Occipital lobe (tissue), 2 donors: ENCODE measurements around the gene C4orf50. TPM values are rescaled to one million over a fixed set of nuclear protein-coding genes. Genes with fewer than 3 reads are reported as not detected.

Experiments used
- DNase-seq: peaks from one replicate; lab custom pipeline; 2025; lab: John Stamatoyannopoulos, UW
- total RNA-seq: library from RNA; depleted of rRNA; stranded (reverse); fragments of >200 nt; gene quantifications from one replicate; pipeline ENCODE4 v1.2.3, GENCODE V29; 2014

Gene C4orf50
- total RNA-seq, 1 donor from 2014 or later = 17.0 TPM

- DNase-seq = no peak
Measured at GRCh38 chr4:5922556-5922955, 95.7 kb downstream of the C4orf50 start.

GRCh38 chr4:5921981-5922380 is 96.2 kb downstream of the C4orf50 start:
- no peak for DNase-seq

- peak; percentile 45 for DNase-seq
Measured at GRCh38 chr4:5921101-5921980, 96.9 kb downstream of the C4orf50 start.

- no peak for DNase-seq
Measured at GRCh38 chr4:5919571-5919970, 98.7 kb downstream of the C4orf50 start.

- no peak for DNase-seq
Measured at GRCh38 chr4:5919044-5919443, 99.2 kb downstream of the C4orf50 start.

- DNase-seq = no peak
Measured at GRCh38 chr4:5918331-5918985, 99.8 kb downstream of the C4orf50 start.

GRCh38 chr4:5917672-5918071 is 100.6 kb downstream of the C4orf50 start:
- no peak for DNase-seq

- no peak for DNase-seq
Measured at GRCh38 chr4:5916229-5916628, 102.0 kb downstream of the C4orf50 start.

GRCh38 chr4:5913454-5913853 is 104.8 kb downstream of the C4orf50 start:
- no peak for DNase-seq

- DNase-seq = no peak
Measured at GRCh38 chr4:5912614-5913019, 105.6 kb downstream of the C4orf50 start.

GRCh38 chr4:5908876-5909427 is 109.3 kb downstream of the C4orf50 start:
- no peak for DNase-seq

GRCh38 chr4:5906191-5906590 is 112.0 kb downstream of the C4orf50 start:
- DNase-seq = no peak

- DNase-seq = no peak
Measured at GRCh38 chr4:5905714-5906113, 112.5 kb downstream of the C4orf50 start.

- no peak for DNase-seq
Measured at GRCh38 chr4:5900844-5901243, 117.4 kb downstream of the C4orf50 start.

- no peak for DNase-seq
Measured at GRCh38 chr4:5899881-5900280, 118.3 kb downstream of the C4orf50 start.

GRCh38 chr4:5899396-5899795 is 118.8 kb downstream of the C4orf50 start:
- DNase-seq = no peak

- DNase-seq = no peak
Measured at GRCh38 chr4:5897674-5898073, 120.6 kb downstream of the C4orf50 start.

- peak; percentile 37 for DNase-seq
Measured at GRCh38 chr4:5895287-5895686, 122.9 kb downstream of the C4orf50 start.

GRCh38 chr4:5894266-5894665 is 124.0 kb downstream of the C4orf50 start:
- DNase-seq = no peak

GRCh38 chr4:5893591-5893990 is 124.6 kb downstream of the C4orf50 start:
- no peak for DNase-seq

- peak; percentile 45 for DNase-seq
Measured at GRCh38 chr4:5893004-5893580, 125.1 kb downstream of the C4orf50 start, which contains the start of gene CRMP1. Gene CRMP1 (minus strand): TSS chr4:5893086. CDS start chr4:5892969, 117 bp downstream.
